Measurements from ENCODE around the gene CCNY.

Gene CCNY

DNA sequence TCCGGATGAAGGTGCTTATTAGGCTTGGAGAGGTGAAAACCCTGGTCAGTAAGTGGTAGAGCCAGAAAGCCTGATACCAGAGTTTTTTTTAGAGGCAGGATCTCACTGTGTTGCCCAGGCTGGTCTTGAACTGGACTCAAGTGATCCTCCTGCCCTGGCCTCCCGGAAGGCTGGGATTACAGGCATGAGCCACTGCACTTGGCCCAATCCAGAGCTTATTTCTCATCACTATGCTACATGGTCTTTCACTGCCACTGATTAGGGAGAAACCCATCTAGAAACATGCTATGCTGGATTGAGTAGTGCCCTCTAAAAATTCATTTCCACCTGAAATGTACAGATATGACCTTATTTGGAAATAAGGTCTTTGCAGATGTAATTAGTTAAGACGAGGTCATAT lies 240.4 kb downstream of the CCNY start:
- DNase-seq = no peak

DNA sequence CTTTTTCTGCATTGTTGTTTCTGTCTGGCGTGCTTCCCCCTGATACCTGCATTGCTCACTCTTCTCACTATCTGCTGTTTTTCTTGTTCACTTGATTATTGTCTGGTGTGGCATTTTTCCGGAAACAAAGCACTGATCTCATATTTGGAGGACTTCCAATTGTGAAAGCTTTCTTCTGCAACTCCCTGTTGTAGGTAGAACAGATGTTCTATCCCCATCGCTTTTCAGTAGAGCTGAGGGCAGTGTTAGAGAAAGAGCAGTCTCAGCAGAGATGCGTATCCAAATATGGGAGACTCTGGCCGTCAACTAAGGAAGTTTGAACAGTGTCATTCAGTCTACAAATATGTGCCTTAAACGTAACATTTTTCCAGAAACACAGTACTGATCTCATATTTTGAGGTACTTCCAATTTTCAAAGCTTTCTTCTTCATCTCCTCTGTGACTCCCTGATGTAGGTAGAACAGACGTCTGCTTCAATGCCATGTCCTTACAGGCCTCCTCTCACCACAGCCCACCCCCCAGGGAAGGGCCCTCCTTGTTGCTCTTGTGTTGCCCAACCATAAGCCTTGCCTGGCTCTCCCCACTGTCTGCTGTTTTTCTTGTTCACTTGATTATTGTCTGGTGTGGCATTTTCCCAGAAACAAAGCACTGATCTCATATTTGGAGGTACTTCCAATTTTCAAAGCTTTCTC lies 241.8 kb downstream of the CCNY start:
- no peak for DNase-seq

DNA sequence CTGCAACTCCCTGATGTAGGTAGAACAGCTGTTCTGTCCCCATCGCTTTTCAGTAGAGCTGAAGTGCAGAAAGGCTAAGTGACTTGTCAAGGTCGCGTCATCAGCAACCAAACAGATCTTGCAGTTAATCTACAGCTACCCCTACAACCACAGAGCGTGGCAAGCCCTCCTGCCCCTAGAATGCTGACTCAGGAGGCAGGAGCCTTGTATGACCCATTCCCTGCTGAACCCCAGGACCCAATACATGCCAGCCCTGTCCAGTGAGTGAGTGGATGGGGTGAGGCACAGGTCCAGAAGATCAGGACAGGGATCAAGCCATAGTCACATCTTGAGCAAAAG lies 242.3 kb downstream of the CCNY start:
- DNase-seq = no peak

DNA sequence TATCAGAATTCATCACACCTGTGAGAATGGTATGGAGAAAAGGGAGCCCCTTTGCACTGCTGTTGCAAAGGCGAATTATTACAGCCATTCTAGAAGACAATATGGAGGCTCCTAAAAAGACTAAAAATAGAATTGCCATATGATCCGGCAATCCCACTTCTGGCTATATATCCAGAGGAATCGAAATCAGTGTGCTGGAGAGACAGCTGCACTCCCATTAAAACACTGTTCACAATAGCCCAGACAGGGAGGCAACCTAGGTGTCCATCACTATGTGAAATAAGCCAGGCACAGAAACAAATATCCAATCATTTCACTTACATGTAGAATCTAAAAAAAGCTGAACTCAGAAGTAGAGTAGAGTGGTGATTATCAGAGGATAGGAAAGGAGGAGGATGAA lies 242.8 kb downstream of the CCNY start:
- no peak for DNase-seq

DNA sequence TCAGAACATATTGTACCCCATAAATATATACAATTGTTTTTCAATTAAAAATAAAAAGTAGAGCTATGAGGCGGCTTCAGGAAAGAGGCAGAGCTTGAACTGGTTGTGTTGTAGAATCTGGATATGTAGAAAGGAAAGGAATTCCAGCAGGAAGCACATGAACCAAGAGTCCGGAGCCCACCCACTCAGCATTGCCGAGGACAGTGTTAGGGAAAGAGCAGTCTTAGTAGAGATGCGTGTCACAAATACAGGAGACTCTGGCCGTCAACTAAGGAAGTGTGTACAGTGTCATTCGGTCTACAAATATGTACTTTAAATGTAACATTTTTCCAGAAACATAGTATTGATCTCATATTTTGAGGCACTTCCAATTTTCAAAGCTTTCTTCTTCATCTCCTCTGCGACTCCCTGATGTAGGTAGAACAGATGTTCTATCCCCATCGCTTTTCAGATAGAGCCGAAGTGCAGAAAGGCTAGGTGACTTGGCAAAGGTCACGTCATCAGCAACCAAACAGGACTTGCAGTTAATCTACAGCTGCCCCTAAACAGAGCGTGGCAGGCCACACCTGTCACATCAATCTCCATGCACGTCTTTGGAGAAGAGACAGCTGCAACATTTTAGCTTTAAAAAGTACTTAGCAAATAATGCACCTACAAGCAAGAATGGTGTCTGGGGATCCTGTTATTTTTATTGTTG lies 243.6 kb downstream of the CCNY start:
- DNase-seq = no peak

DNA sequence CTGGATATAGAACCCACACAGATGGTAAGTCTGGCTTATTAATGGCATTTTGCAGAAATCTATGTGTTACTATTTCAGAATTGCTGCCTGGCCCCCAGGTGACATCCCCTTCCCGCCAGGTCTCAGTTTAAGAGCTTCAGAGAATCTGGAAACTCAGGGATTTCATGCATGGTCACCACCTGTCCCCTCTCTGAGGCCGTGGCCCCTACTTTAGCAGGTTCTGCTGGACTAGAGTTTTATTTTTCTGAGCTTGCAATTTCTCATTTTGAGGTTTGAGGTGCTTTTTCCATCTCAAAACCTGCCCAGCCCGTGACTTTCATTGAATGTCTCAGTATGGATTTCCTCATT lies 244.1 kb downstream of the CCNY start:
- DNase-seq = no peak

DNA sequence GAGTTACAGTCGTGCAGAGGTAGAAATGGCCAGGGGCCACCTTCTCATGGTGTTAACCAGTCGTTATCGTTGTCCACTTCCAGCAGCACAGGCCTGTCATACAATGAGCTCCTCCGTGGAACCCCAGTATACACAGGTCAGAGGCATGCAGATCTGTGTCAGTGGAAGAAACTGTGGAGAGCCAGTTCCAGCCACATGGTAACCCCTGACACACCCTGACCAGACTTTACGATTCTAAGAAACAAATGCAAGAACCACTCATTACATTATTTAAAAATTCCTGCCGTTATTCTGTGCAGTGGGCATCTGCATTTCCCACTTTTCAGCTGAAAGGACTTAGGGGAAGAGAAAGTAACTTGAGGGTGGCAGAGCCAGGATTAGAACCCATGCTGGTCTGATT lies 245.3 kb downstream of the CCNY start:
- DNase-seq = no peak

DNA sequence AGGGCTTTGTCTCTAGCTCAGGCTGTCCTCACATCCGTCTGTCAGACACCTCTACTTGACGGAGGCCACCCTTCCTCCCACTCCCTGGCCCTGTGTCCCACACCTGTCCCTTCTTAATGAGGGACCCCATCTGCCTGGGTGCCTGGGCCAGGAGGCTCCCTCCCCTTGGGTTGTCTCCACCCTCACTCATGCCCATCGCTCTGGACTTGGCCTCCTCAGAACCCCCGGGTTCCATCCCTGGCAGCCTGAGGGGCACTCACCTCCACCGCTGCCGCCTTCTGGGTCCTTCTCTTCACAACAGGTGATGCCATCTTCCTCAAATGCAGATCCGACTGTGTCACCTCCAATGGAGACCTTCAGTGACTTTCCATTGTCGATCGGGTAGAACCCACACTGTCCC lies 248.6 kb downstream of the CCNY start:
- no peak for DNase-seq

DNA sequence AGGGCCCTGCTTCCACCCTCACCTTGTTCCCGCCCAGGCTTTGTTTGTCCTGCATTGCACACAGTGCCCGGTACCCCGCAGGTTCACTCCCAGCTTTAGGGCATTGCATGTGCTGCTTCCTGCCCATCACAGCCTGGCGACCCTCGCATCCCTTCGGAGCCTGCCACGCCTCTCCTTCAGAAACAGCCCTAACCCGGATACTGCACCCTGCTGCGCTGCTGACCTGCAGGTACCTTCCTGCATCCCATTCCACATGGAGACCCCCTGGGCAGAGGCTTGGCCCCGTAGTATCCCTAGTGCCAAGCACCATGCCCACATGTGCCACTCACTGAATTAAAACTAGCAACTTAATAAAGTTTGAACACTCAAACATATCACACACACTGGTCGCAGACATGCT lies 249.0 kb downstream of the CCNY start:
- DNase-seq = no peak

DNA sequence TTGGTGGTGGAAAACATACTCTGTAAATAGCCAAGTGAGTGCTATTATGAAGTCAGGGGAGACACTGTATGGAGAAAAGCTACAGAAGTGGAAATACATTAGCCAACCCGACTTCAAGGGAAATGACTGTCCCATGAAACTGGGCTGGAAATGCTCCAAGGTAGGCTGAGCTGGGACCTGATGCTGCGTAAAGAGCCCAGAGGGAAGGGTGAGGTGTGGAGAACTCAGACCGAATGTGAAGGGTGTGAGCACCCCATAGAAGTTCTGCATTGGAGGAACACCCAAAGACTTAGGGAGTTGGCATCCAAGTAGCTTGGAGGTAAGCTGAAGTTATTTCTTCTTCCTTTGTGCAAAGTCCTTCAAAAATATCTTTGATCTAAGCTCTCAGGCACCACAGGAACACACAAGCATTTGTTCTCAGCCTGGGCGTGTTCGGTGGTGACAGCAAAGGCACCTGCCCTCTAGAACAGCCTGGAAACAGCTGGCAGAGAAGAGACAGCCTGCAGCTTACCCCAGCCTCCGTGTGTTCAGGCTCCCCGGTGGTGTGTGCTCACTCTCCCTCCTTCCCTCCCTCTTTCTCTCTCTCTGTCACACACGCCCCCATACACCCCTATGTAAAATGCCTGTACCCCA lies 249.7 kb downstream of the CCNY start:
- DNase-seq = no peak

DNA sequence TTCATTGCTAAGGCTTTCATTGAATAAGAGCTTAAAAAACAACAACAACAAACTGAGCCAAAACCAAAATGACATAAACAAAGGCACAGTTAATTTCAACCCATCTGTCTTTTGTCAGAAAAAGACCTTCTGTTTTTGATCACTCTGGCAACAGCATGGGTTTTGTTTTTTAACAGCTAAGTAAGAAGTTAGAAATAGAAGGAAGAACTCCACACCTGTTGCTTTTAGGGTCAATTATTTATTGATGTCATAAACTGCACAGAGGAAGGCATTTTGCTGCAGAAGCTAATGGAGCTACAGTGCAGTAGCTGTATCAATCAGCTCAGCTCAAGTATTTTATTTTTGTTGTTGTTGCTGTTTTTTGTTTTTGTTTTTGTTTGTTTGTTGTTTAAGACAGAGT lies 252.5 kb downstream of the CCNY start:
- no peak for DNase-seq

DNA sequence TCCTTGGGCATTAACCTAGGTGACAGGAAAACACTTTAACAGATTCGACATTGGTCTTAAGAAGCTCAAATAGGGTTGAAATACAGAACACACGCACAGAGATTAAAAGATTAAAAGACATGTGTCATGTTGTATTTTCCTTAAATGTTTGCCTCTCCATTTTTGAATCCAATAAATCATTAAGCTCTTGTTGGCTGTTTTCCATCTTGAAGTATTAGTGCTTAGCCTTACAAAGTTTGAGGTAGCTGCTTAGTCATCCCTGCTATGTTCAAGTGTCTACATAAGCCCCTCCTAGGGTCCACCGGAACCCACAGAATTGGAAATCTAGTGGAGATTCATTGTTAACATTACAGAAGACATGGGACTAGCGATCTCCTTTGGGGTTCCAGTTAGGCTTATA lies 256.1 kb downstream of the CCNY start:
- DNase-seq = no peak

DNA sequence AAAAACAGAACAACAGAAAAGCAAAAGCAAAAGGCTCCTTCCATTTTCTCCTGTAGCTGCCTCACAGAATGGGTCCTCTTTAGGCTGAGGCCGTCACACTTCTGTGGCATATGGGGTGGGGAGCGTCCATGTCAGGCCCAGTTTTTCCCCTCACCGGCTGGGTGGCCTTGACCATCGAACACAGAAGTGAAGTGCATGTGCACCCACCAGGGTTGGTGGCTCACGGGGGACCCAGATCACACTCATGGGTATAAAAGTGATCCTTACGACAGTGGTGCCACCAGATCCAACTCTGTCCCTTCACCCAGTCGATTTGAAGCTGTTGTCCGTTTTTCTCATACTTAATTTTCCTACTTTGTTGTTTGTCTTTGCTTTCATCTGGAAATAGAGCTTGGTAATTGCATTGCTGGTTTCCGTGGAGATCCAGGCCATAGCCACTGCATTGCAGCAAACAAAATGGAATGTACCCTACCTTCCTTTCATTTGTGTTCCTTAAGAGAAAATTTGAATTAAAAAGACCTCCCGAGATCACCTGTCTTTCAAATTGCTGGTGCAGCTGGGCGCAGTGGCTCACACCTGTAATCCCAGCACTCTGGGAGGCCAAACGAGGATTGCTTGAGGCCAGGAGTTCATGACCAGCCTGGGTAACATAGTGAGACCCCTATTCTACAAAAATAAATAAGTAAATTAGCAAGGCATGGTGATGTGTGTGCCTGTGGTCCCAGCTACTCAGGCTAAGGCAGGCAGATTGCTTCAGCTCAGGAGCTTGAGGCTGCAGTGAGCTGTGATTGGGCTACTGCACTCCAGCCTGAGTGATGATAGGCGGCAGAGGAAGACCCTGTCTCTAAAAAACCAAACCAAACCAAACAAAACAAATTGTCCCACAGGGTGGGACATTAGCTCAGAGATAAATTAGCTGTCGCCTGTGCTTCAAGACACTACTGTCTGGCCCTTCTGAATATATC lies 258.1 kb downstream of the CCNY start:
- no peak for DNase-seq

DNA sequence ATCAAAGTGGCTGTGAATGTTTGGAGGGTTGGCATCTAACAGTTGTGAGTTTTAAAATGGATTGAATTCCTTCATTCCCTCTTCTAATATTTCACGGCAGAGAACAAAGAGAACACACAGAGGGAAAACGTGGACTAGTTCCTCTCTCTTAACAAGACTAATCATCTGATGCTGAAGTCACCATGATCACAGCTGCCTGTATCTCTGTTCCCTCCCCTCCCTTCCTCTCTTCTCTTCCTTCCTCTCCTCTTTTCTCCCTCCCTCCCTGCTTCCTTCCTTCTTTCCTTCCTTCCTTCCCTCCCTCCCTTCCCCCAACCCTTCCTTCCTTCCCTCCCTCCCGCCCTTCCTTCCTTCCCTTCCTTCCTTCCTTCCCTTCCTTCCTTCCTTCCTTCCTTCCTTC lies 258.8 kb downstream of the CCNY start:
- no peak for DNase-seq

DNA sequence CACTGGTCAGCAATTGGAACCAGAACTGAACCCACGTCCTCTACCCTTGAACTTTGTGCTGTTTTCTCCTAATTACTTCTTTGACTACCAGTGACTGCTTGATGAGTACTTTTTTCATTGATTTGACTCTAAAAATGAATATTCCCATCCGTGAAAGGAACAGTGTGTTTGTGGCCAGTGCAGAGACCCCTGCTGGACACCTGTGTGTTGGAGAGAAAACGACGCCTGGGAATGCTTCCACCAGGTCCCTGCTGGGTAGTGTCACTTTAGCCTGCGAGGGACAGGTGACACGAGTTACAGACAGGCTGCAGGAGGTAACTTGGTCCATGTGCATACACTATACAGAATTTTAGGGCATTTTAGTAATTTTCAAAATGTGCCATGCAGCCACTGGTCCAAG lies 262.1 kb downstream of the CCNY start:
- no peak for DNase-seq

DNA sequence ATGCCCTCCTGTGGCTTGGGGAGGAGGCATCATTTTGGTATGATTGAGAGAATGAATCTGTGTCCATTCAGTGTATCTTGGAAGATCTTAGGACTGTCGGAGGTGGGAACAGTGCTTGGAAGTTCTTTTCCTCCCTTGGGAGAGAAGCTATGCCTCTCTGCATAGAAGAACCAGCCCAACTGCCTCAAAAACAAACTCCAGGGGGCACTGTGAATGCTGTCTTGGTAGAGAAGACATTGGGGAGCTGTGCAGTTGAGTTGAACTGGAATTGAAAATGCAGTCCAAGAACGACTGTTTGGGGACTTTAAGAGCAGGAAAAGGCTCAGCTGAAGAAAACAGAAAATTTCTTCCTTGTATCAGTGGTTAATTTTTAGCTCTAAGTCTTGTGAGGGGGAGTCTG lies 263.9 kb downstream of the CCNY start:
- DNase-seq = no peak

DNA sequence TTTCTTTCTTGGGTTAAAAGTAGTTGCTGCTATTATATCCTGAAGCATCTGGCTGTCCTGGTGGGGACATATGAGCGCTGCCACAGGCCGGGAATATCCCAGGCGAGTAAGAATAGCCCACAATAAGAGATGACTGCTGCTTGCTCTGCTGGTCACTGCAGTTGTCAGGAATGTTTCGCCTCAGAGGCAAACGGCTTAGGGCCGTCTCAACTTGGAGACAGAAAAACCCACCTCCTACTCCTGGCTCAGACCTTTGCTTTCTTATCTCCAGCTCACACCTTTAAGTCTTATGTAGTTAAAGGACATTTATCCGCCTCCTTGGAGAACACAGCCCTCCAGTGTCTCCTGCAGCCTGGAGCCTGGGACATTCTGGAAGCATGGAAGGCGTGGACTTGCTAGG lies 268.9 kb downstream of the CCNY start, which contains the start of gene GJD4:
GJD4 (plus strand) TSS at position 151 of the 400 bp plus-strand sequence; CDS start at position 378, 227 bp downstream.
- no peak for DNase-seq

DNA sequence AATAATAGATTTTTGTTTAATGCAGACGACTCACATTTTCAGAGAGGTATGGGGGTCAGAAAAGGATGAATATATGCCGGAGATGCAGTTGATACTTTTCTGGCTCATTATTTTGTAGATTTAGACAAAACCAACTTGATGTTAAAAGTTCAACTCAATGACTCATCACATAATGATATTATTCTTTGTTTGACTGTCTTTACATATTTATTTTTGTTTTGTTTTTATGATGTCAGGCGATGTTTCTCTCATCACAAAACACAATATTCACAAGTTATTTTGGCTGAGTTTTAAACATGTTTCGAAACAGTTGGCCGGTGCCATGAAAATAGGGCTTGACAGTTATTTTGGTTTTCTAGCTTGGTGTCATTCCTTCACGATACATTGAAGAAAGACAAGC lies 270.1 kb downstream of the CCNY start:
- no peak for DNase-seq

DNA sequence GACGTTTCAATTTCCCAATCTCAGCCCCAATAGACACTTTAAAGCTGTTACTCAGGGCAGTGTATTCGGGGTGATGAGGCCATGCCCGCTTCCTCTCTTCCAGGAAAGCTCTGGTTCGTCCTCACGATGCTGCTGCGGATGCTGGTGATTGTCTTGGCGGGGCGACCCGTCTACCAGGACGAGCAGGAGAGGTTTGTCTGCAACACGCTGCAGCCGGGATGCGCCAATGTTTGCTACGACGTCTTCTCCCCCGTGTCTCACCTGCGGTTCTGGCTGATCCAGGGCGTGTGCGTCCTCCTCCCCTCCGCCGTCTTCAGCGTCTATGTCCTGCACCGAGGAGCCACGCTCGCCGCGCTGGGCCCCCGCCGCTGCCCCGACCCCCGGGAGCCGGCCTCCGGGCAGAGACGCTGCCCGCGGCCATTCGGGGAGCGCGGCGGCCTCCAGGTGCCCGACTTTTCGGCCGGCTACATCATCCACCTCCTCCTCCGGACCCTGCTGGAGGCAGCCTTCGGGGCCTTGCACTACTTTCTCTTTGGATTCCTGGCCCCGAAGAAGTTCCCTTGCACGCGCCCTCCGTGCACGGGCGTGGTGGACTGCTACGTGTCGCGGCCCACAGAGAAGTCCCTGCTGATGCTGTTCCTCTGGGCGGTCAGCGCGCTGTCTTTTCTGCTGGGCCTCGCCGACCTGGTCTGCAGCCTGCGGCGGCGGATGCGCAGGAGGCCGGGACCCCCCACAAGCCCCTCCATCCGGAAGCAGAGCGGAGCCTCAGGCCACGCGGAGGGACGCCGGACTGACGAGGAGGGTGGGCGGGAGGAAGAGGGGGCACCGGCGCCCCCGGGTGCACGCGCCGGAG lies 271.4 kb downstream of the CCNY start:
- DNase-seq = peak in 1 of 56 donors; percentile 6

DNA sequence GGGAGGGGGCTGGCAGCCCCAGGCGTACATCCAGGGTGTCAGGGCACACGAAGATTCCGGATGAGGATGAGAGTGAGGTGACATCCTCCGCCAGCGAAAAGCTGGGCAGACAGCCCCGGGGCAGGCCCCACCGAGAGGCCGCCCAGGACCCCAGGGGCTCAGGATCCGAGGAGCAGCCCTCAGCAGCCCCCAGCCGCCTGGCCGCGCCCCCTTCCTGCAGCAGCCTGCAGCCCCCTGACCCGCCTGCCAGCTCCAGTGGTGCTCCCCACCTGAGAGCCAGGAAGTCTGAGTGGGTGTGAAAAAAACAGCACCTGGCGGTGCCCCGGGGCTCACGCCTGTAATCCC lies 272.0 kb downstream of the CCNY start:
- no peak for DNase-seq

DNA sequence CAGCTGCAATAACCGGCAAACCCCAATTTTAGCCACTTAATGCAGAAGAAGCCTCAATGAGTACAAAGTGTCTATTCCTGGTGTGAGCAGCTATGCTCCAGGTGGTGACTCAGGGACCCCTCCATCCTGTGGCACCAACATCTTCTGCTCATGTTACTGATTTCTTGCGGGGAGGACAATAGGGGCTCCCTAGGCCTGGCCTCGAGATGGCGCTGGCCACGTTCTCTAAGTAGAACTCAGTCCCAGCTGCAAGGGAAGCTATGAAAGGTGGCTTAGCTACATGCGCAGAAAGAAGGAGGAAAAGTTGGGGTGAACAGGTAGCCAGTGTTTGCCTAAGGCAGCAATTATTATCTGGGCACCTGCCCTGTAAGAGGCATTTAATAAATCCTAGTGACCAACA lies 275.4 kb downstream of the CCNY start:
- DNase-seq = no peak

Measured in amygdala (tissue), 56 donors.